Stimulated activated naive CD4-positive, alpha-beta T cell (primary cell): Measurements from ENCODE around the gene TUBG2.
"Not testable (repeated sequence)": the region's sequence is repeated elsewhere in the genome, so short reads cannot be mapped to it uniquely, and the experiment has no call there.

Experiments used
- DNase-seq, 6 experiments: peaks; one replicate each; lab custom pipeline; 2025; lab: John Stamatoyannopoulos, UW

The TUBG2 gene

GRCh38 chr17:42659079-42659931 lies at the start of gene TUBG2:
TUBG2 (plus strand) TSS chr17:42659284; CDS start chr17:42659504, 220 bp downstream.
- DNase-seq, result peak; percentile 28 to 71 (median 60)

DNA sequence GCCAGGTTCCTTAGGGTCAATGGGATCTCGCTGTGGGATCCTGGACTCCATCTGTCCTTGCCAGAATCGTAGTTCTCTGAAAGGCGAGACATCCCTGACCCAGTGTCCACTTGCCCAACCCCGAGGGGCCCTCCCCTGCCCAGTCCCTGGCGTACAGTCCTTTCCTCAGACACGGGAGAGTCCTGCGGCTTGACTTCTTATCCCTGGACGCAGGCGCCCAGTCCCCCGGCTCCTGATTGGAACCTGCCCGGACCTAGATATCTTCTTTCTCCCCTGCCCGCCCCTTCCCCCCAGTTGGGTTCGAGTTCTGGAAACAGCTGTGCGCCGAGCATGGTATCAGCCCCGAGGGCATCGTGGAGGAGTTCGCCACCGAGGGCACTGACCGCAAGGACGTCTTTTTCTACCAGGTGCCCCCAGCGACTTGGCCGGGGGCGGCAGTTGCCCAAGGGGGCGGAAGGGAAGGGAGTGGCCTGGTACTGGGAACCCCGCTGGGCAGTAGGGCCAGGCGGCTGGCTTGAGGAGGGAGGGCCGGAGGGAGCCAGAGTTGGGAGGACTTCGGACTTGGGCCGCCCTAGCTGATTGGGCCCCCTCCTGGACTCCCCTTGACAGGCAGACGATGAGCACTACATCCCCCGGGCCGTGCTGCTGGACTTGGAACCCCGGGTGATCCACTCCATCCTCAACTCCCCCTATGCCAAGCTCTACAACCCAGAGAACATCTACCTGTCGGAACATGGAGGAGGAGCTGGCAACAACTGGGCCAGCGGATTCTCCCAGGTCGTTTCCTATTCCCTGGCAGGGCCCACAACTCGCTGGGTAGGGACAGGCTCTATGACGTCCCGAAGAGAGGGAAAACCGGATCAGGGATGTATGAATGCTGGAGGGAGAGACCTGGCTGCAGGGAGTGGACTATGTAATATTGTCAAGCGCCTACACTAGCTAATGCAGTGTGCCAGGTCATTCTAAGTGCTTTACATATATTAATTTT lies 49.0 kb upstream of the TUBG2 start:
- peak in 1 of 6 experiments; percentile 22 for DNase-seq

- no peak for DNase-seq
Observed at GRCh38 chr17:42612013-42612412, 47.1 kb upstream of the TUBG2 start.

GRCh38 chr17:42613699-42614295 lies 45.3 kb upstream of the TUBG2 start:
- no peak for DNase-seq

GRCh38 chr17:42617956-42618431 lies 41.1 kb upstream of the TUBG2 start:
- DNase-seq, result no peak

DNA sequence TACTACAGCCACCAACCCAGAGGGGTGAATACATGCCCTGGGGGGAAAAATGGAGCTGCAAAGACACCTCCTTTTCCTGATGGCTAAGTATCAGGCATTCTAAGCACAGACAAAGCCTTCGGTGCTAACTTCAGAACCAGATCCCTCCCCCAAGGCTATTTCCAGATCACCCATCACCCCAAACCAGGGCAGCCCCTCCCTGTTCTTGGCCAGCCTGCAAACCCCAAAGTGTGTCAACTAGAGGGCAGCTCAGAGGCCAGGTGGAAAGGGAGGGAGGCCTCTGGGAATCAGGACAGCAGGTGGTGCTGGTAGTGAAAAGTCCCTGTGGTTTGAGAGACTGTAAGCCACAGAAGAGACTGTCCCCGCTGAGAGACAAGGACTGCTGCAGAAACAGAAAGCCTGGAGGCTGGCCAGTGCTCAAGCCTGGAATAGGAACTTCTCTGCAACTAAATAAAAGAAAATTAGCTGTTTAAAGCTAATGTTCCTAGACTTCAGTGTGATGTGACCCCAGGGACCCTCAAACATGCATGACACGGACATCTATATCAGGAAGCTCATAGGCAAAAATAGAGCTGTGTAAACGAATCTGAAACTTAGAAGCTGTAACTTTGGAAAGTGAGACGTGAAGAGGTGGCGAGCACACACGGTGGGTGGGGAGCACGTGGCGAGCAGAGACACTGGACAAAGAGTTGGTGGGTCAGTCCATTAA lies 40.5 kb upstream of the TUBG2 start:
- DNase-seq, result no peak

GRCh38 chr17:42621987-42622386 lies 37.1 kb upstream of the TUBG2 start:
- DNase-seq, result not testable (repeated sequence)

DNA sequence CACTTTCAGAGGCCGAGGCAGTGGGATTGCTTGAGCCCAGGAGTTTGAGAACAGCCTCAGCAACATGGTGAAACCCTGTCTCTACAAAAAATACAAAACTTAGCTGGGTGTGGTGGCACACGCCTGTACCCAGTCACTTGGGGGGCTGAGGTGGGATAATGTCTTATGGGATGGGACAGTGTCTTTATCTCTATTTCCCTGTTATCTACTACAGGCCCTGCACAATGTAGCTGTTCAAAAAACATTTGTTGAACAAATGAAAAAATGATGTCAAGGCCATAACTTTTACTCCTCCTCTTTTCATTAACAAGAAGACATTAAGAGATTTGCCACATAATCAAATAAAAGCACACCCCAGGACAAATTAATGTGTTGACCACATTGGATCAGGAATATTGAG lies 35.8 kb upstream of the TUBG2 start:
- no peak for DNase-seq

- no peak for DNase-seq
Observed at GRCh38 chr17:42623732-42624596, 35.1 kb upstream of the TUBG2 start.

- DNase-seq, result not testable (repeated sequence)
Observed at GRCh38 chr17:42627032-42627764, 31.9 kb upstream of the TUBG2 start.

DNA sequence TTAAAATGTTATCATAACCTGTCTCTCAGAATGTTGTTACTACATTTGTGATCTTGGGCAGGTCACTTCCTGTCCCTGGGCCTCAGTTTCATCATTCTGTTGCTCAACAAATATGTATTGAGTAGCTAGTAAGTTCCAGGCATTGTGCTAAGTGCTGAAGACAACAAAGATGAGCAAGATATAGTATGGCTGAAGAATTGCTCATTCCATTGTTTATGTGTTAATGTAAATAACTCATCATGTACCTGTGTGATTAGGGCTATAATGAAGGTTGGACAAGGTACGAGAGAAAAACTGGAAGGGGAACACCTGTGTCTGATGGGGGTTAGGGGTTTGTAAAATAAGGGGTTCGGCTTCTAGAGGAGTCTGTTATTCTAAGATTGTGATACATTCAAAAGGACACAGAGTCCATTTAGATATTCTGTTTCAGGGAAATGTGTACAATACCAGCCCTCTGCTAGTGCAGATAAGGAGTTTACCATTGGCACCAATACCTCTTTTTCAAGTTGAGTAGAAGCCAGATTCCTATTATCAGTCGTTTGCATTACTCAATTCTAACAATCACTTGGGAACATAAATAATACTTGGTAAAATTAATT lies 29.6 kb upstream of the TUBG2 start:
- DNase-seq, result no peak

DNA sequence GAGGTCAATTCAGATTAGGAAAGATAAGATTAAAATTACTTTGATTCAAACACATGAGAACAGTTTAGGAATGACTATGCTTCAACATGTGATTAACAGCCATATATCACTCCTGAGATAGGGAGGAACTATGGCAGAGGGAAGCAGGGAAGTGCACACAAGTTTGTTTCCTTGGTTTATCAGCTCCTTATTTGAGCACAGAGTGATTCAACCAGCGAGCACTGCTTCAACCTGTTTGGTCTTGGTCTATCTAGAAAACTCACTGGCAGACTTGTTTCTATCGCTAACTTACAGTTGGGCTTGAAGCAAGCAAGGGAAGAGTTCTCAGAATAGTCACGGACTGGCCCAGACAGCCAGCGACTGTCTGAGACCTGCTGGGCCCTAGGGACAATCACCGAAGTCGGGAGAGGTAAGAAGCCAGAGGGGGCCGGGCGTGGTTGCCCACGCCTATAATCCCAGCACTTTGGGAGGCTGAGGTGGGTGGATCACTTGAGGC lies 26.1 kb upstream of the TUBG2 start:
- no peak for DNase-seq

DNA sequence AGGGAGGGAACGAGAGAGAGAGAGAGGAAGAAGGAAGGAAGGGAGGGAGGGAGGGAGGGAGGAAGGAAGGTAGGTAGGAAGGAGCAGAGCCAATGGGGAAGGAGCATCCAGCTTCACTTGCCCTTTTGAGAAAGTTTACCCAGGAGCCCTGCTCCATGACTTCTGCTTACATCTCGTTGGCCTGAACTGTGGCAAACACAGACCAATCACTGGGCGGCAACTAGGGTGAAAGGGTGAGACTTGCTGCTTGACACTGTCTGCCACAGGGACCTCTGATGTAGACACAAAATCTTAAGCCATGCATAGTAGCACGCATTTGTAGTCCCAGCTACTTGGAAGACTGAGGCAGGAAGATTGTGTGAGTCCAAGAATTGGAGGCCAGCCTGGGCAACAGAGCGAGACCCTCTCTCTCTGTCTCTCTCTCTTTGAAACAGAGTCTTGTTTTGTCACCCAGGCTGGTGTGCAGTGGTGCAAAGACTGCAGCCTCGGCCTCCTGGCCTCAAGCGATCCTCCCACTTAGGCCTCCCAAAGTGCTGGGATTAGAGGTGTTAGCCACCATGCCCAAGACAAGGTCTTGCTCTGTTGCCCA lies 19.5 kb upstream of the TUBG2 start:
- DNase-seq, result no peak

- no peak for DNase-seq
Observed at GRCh38 chr17:42640121-42640520, 19.0 kb upstream of the TUBG2 start.

- no peak for DNase-seq
Observed at GRCh38 chr17:42642336-42642735, 16.7 kb upstream of the TUBG2 start.

DNA sequence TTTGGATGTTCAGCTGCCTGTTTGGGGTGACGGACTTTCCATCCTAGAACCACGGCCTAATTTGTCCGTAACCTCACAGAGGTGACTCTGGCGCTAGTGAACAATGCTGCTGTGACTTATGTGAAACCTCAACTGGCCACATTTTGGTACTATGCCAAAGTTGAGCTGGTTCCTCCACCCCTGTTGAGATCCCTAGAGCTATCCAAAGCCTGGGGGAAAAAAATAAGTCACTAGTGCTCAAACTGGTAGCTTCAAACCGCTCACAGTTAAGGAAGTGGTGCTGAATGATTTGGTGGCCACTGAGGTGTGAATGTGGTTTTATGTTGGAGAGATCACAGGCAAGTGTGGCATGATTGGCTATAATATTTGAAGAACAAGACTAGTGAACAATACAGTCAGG lies 11.3 kb upstream of the TUBG2 start:
- no peak for DNase-seq

- DNase-seq, result no peak
Observed at GRCh38 chr17:42651392-42651791, 7.7 kb upstream of the TUBG2 start.

GRCh38 chr17:42653179-42654124 lies 5.6 kb upstream of the TUBG2 start:
- DNase-seq, result no peak
